C1 segment of cervical spinal cord (tissue), 14 donors: ENCODE data around the gene PRAMEF1.
"Not testable (repeated sequence)": the region's sequence is repeated elsewhere in the genome, so short reads cannot be mapped to it uniquely, and the experiment has no call there.

Source experiments
- DNase-seq, 14 donors: peaks; one replicate each; lab custom pipeline; 2025; lab: John Stamatoyannopoulos, UW

The PRAMEF1 gene

DNA sequence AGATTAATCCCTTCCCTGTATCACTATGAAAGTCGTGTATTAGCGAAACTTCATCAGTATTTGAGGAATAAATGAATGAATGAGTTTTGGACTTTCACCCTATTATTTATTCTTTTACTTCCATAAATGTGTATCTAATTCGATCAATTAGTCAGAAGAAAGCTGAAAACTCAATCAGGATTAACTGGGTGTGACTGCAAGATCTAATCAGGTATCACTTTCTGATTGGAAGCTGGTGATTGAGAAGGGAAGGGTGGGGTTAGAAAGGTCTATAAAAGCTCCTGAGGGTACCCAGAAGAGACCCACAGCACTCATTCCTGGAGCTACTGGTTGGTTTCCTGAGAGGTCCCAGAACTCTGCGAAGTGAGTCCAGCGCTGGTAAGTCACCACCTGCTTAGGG lies at the start of gene PRAMEF1:
TSS of gene PRAMEF1 (plus strand) at position 301 of the 400 bp plus-strand sequence. CDS start 1,831 bp downstream, outside the sequence.
- DNase-seq: not testable (repeated sequence)

DNA sequence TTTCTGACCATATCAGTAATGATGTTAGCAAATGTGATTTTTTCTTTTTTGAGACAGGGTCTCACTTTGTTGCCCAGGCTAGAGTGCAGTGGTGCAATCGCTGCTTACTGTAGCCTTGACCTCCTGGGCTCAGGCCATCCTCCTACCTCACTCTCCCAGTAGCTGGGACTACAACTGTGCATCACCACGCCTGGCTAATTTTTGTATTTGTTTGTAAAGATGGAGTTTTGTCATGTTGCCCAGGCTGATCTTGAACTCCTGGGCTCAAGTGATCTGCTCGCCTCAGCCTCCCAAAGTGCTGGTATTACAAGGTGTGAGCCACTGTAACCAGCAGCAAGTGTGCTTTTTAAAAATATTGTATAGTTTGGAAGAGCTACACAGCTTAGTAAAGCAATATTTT lies 49.3 kb upstream of the PRAMEF1 start:
- DNase-seq: no peak

DNA sequence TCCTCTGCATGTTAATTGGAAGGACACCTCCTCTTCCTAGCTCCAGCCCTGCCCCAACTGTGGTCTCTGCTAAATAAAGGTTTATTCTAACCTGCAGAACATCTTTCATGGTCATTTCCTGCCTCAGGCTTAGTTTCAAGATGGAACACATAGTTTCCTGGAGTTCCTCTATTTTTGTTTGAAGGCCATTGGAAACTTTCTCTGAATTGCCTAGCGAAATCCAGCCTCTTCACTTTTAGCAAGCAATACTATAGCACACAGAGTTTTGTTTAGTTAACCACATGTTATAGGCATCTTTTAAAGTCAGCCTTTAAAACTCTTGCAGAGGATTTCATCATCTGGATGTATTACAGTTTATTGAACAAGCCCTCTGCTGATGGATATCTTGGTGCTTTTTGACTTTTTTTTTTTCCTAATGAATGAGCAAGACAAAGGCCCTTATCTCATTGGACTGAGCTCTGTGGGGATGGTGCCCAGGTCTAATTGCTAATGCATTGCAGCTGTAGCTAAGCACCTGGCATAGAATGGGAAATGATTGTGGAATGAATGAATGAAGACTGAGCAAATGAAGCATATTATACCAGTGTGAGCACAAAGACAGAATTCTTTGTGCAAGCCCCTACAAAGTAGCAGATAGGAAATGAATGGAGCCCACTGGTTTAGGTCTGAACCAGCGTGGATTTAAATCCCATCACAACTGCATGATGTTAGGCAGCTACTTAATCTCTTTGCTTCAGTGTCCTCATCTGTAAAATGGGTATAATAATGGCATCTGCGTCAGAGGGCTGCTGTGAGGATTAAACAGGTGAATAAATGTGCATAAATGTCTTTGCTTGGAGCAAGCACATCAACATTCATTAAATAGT lies 45.8 kb upstream of the PRAMEF1 start:
- no peak for DNase-seq

- DNase-seq: no peak
These were observed 45.2 kb upstream of the PRAMEF1 start, which contains the start of gene CFAP107 for GRCh38 chr1:12745992-12746323. Gene CFAP107 (plus strand): TSS chr1:12746200. CDS start chr1:12746431, 231 bp downstream.

GRCh38 chr1:12748778-12749355 lies 42.3 kb upstream of the PRAMEF1 start:
- no peak for DNase-seq

DNA sequence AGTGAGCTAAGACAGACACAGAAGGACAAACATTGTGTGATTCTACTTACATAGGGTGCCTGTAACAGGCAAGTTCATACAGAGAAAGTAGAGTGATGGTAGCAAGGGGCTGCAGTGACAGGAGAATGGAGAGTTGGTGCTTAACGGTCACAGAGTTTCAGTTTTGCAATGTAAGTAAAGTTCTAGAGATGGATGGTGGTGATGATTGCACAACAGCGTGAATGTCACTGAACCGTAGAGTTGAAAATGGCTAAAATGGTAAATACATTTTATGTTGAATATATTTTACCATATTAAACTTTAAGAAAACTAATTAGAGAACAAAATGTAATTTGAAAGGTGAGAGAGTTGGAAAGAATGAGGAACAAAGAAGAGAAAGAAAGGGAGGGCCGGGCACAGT lies 36.5 kb upstream of the PRAMEF1 start:
- no peak for DNase-seq

DNA sequence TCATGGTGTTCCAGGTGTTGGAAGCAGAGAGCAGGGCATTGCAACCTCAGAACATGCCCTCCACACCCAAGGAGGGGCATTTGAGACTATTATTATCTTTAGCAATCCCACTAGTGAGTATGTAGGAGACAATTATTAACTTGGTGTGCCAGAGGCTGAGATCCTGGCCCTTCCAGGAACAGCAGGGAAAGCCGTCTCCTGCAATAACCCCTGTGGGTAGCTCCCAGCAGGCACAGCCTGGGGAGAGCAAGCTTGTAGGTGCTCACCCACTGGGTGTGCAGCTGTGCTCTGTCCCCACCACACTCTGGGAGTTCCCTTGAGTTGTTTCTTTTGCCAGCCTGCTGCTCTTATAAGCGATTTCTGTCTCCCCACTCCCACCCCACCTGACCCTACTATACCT lies 34.9 kb upstream of the PRAMEF1 start:
- no peak for DNase-seq

GRCh38 chr1:12756768-12757413 lies 34.3 kb upstream of the PRAMEF1 start:
- no peak for DNase-seq

- DNase-seq: no peak
These were observed 33.4 kb upstream of the PRAMEF1 start for GRCh38 chr1:12757836-12758235.

DNA sequence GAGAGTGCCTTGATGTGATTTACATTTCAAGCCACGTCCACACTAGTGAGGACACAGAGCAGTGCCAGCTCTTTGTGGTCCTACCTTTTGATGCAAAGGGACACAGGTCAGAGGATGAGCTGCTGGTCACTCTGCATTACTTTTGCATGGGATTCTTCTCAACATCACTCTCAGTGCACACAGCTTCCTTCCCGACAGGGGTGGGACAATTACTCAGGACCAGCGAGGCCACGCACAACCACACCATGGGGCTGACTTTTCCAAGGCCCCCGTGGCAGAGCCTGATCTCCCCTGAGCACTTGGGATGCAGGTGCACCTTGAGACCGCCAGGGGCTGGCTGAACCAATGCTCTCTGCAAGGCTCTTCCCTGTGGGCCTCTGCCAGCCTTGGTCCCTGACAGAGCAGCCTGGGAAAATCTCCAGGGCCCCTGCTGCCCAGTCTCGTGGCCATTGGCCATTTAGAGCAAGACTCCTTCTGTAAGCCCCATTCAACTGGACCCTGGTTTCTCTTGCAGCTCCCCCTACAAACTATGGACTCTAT lies 30.9 kb upstream of the PRAMEF1 start:
- DNase-seq: no peak

GRCh38 chr1:12761781-12762180 lies 29.4 kb upstream of the PRAMEF1 start:
- DNase-seq: no peak

DNA sequence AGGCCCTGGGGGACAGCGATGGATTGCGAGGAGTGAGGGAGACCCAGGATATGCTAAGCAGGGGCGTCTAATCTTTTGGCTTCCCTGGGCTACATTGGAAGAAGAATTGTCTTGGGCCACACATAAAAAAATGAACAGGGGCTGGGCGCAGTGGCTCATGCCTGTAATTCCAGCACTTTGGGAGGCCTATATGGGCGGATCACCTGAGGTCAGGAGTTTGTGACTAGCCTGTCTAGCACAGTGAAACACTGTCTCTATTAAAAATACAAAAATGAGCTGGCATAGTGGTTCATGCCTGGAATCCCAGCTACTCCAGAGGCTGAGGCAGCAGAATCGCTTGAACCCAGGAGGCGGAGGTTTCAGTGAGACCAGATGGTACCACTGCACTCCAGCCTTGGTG lies 28.4 kb upstream of the PRAMEF1 start:
- DNase-seq: no peak

GRCh38 chr1:12763479-12763878 lies 27.7 kb upstream of the PRAMEF1 start:
- no peak for DNase-seq

DNA sequence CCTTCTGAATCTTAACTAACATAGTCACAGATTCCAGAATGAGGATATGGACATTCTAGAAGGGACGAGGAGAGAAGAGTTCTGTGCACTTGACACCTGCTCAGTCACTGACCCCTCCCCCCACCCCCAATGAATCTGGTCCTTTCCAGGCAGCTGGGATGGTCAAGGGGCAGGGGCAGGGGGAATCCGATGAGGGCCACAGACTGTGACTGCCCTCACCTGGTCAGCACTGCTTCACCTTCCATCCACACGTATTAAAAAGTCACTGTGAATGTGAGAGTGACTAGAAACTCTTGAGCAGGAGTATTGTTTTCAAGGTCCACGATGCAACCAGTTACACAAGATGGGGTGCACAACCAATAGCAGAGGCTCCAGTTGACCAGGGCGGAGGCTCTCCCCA lies 27.2 kb upstream of the PRAMEF1 start:
- DNase-seq: no peak

GRCh38 chr1:12769031-12769430 lies 22.2 kb upstream of the PRAMEF1 start:
- DNase-seq: no peak

GRCh38 chr1:12769976-12770505 lies 21.2 kb upstream of the PRAMEF1 start:
- DNase-seq: no peak

DNA sequence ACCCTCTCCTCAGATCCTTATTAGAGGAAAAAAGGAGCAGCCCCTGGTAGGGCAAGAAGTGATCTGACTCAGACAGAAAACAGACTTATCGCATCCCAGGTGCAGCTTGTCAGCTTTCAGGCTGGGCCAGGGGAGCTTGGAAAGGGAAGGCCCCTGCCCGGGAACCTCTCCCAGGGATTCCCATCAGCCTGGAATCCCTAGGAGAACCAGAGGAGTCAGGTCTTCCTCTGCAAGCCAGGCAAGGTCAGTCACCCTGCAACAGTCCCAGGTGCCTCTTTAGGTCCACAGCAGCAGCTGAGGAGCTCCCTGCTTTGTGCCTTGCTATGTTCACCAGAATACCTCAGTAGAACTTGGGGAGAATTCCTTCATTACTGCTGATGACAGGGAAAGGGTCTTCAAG lies 20.6 kb upstream of the PRAMEF1 start:
- no peak for DNase-seq

GRCh38 chr1:12771186-12771585 lies 20.0 kb upstream of the PRAMEF1 start:
- DNase-seq: no peak

DNA sequence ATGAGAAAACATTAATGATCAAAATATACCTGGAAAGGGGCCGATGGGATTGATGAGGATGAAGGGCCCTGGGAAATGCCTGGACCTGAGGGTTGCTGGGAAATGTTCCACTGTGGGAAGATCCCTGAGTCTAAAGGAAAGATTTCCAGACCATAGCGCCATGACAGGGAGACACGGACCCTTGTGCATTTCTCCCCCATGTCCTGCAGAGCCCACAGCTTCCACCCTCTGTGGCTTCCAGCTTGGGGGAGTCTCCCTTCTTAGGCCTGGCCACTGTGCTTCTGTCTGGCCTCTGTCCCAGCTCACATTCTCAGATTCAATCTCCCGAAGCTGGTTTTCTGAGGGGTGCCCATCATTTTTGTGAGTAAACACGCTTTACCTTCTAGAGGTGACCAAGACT lies 18.7 kb upstream of the PRAMEF1 start:
- no peak for DNase-seq

- no peak for DNase-seq
These were observed 17.8 kb upstream of the PRAMEF1 start, which contains the start of gene PRAMEF12 for GRCh38 chr1:12773438-12773837. Gene PRAMEF12 (plus strand): TSS chr1:12773738. CDS start chr1:12774868, 1,130 bp downstream.

GRCh38 chr1:12774801-12775345 lies 16.3 kb upstream of the PRAMEF1 start:
- DNase-seq: no peak

DNA sequence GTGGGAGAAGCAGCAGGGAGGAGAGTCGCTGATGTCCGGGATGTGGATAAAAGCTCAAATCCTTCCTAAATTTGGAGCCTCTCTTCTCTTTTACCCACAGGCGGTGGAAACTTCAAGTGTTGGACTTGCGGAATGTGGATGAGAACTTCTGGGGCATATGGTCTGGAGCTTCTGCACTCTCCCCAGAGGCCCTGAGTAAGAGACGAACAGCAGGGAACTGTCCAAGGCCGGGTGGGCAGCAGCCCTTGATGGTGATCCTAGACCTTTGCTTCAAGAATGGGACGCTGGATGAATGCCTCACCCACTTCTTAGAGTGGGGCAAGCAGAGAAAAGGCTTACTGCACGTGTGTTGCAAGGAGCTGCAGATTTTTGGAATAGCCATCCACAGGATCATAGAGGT lies 15.8 kb upstream of the PRAMEF1 start:
- DNase-seq: no peak
